HEK293T (cell line): ENCODE measurements around the gene SNX7.

Experiments used
- BHLHE40 ChIP-seq: fragments of 450-650 bp; IDR thresholded peaks from 2 replicates; pipeline ENCODE4 v1.6.1; 2016; ENCODE audit warnings: mild to moderate bottlenecking, moderate library complexity, borderline replicate concordance
- CTBP1 ChIP-seq: fragments of 450-650 bp; IDR thresholded peaks from 2 replicates; pipeline ENCODE4 v1.6.1; 2016; ENCODE audit warnings: borderline replicate concordance
- ELF4 ChIP-seq: fragments of 450-650 bp; IDR thresholded peaks from 2 replicates; pipeline ENCODE4 v1.6.1; 2017; ENCODE audit warnings: antibody characterized with exemption
- FOXA1 ChIP-seq: fragments of 450-650 bp; IDR thresholded peaks from 2 replicates; pipeline ENCODE4 v1.6.1; 2016; ENCODE audit warnings: mild to moderate bottlenecking
- FOXK2 ChIP-seq: fragments of 450-650 bp; IDR thresholded peaks from 2 replicates; pipeline ENCODE4 v1.6.1; 2016; ENCODE audit warnings: mild to moderate bottlenecking
- FOXM1 ChIP-seq: fragments of 450-650 bp; IDR thresholded peaks from 2 replicates; pipeline ENCODE4 v1.6.1; 2017; ENCODE audit warnings: mild to moderate bottlenecking, borderline replicate concordance
- HDGF ChIP-seq: fragments of 450-650 bp; IDR thresholded peaks from 2 replicates; pipeline ENCODE4 v1.6.1; 2017; ENCODE audit warnings: antibody characterized with exemption, borderline replicate concordance
- LEF1 ChIP-seq: fragments of 450-650 bp; IDR thresholded peaks from 2 replicates; pipeline ENCODE4 v1.6.1; 2017; ENCODE audit warnings: mild to moderate bottlenecking, borderline replicate concordance
- SP1 ChIP-seq: fragments of 450-650 bp; IDR thresholded peaks from 2 replicates; pipeline ENCODE4 v1.6.1; 2017
- SUZ12 ChIP-seq: fragments of 450-650 bp; IDR thresholded peaks from 2 replicates; pipeline ENCODE4 v1.6.1; 2016; ENCODE audit warnings: mild to moderate bottlenecking
- ZNF384 ChIP-seq: fragments of 450-650 bp; IDR thresholded peaks from 2 replicates; pipeline ENCODE4 v1.6.1; 2016

GRCh38 chr1:98769162-98769561 lies 107.6 kb downstream of the SNX7 start:
- TF ChIP-seq FOXM1 (no peak), BHLHE40 (no peak), FOXK2 (no peak), ZNF384 (no peak), SP1 (no peak), ELF4 (no peak), CTBP1 (no peak), FOXA1 (no peak), LEF1 (no peak), SUZ12 (no peak), HDGF (no peak)
